Activated naive CD4-positive, alpha-beta T cell treated with anti-CD3 and anti-CD28 coated beads, Interleukin-2, amount 50 U/mL, for 72 hours (primary cell): ENCODE data around the gene USP6NL. TPM values are rescaled to one million over a fixed set of nuclear protein-coding genes. Genes with fewer than 3 reads are reported as not detected.

Experiments used
- ATAC-seq, 2 donors: fragments of 150-1000 bp; cut with Tn5 transposase; 2 replicates each; pipeline ENCODE4 v1.10.0; 2021; ENCODE audit warnings: mild to moderate bottlenecking in 2 of 2, moderate library complexity in 2 of 2
- DNase-seq, 2 donors: peaks; one replicate each; pipeline ENCODE4 v3.0.0; 2021 to 2022; ENCODE audit warnings: low spot score in 2 of 2
- H3K27ac Mint-ChIP-seq, 2 donors: one replicate each; pipeline ENCODE4 v1.8.0; 2022; ENCODE audit warnings: mild to moderate bottlenecking in 2 of 2, mixed read lengths in 2 of 2
- H3K36me3 Mint-ChIP-seq, 2 donors: one replicate each; pipeline ENCODE4 v1.8.0; 2022; ENCODE audit warnings: mixed read lengths in 2 of 2
- H3K9me3 Mint-ChIP-seq, 2 donors: one replicate each; pipeline ENCODE4 v1.8.0; 2022; ENCODE audit warnings: mixed read lengths in 2 of 2
- total RNA-seq, 2 donors: library from RNA; stranded (reverse); gene quantifications; one replicate each; pipeline ENCODE4 v1.2.3, GENCODE V29; 2022

Gene USP6NL
- total RNA-seq, 2 donors from 2014 or later: 1.3 to 3.3 TPM

- Mint-ChIP-seq H3K27ac (no peak overlapping the region), H3K36me3 (peaks cover 2 to 5% of the 10 kb centered on the region in 2 donors), H3K9me3 (no peaks in the 10 kb centered on the region)
- DNase-seq: no peak
- ATAC-seq: no peak
Observed at GRCh38 chr10:11521860-11522259, 89.6 kb downstream of the USP6NL start.

- Mint-ChIP-seq H3K36me3 (peaks cover 0 to under 1% of the 10 kb centered on the region in 2 donors), H3K27ac (no peak overlapping the region), H3K9me3 (no peaks in the 10 kb centered on the region)
- no peak for DNase-seq
- ATAC-seq: no peak
Observed at GRCh38 chr10:11520892-11521291, 90.6 kb downstream of the USP6NL start.

- Mint-ChIP-seq H3K36me3 (no peaks in the 10 kb centered on the region), H3K9me3 (no peaks in the 10 kb centered on the region), H3K27ac (peak overlapping the region; percentile 67 to 84)
- ATAC-seq (peak; percentile 75 to 79), DNase-seq (peak in 1 of 2 donors; percentile 33)
Observed at GRCh38 chr10:11517150-11517549, 94.3 kb downstream of the USP6NL start.

GRCh38 chr10:11516431-11516746, 95.1 kb downstream of the USP6NL start:
- Mint-ChIP-seq H3K27ac (peak overlapping the region in 1 of 2 donors; percentile 84), H3K36me3 (no peaks in the 10 kb centered on the region), H3K9me3 (no peaks in the 10 kb centered on the region)
- ATAC-seq (peak; percentile 81 to 89), DNase-seq (peak in 1 of 2 donors; percentile 9)

GRCh38 chr10:11515596-11516430, 95.6 kb downstream of the USP6NL start:
- ATAC-seq (peak; percentile 43 to 67), DNase-seq (peak in 1 of 2 donors; percentile 31)
- peak overlapping the region in 1 of 2 donors; percentile 84 for H3K27ac Mint-ChIP-seq
- H3K9me3 Mint-ChIP-seq: no peaks in the 10 kb centered on the region
- no peaks in the 10 kb centered on the region for H3K36me3 Mint-ChIP-seq

- no peak for DNase-seq
- no peak overlapping the region for H3K27ac Mint-ChIP-seq
- H3K36me3 Mint-ChIP-seq: no peaks in the 10 kb centered on the region
- ATAC-seq: no peak
- no peaks in the 10 kb centered on the region for H3K9me3 Mint-ChIP-seq
Observed at GRCh38 chr10:11513727-11514126, 97.7 kb downstream of the USP6NL start.

- Mint-ChIP-seq H3K27ac (no peak overlapping the region), H3K9me3 (no peaks in the 10 kb centered on the region), H3K36me3 (no peaks in the 10 kb centered on the region)
- DNase-seq (no peak), ATAC-seq (no peak)
Observed at GRCh38 chr10:11512596-11512995, 98.9 kb downstream of the USP6NL start.

GRCh38 chr10:11511321-11511720, 100.1 kb downstream of the USP6NL start:
- ATAC-seq: no peak
- no peak for DNase-seq
- H3K27ac Mint-ChIP-seq: no peak overlapping the region
- H3K36me3 Mint-ChIP-seq: no peaks in the 10 kb centered on the region
- H3K9me3 Mint-ChIP-seq: no peaks in the 10 kb centered on the region

- no peaks in the 10 kb centered on the region for H3K36me3 Mint-ChIP-seq
- no peak overlapping the region for H3K27ac Mint-ChIP-seq
- H3K9me3 Mint-ChIP-seq: no peaks in the 10 kb centered on the region
- no peak for ATAC-seq
- no peak for DNase-seq
Observed at GRCh38 chr10:11510736-11511135, 100.7 kb downstream of the USP6NL start.

- no peaks in the 10 kb centered on the region for H3K36me3 Mint-ChIP-seq
- no peak for DNase-seq
- no peak for ATAC-seq
- no peaks in the 10 kb centered on the region for H3K9me3 Mint-ChIP-seq
- H3K27ac Mint-ChIP-seq: no peak overlapping the region
Observed at GRCh38 chr10:11510281-11510680, 101.2 kb downstream of the USP6NL start.

- no peaks in the 10 kb centered on the region for H3K9me3 Mint-ChIP-seq
- DNase-seq (no peak), ATAC-seq (no peak)
- no peaks in the 10 kb centered on the region for H3K36me3 Mint-ChIP-seq
- no peak overlapping the region for H3K27ac Mint-ChIP-seq
Observed at GRCh38 chr10:11509036-11509435, 102.4 kb downstream of the USP6NL start.

- no peak overlapping the region for H3K27ac Mint-ChIP-seq
- no peaks in the 10 kb centered on the region for H3K9me3 Mint-ChIP-seq
- ATAC-seq: no peak
- H3K36me3 Mint-ChIP-seq: no peaks in the 10 kb centered on the region
- DNase-seq: no peak
Observed at GRCh38 chr10:11506247-11506789, 105.1 kb downstream of the USP6NL start.

GRCh38 chr10:11505639-11506038, 105.8 kb downstream of the USP6NL start:
- no peaks in the 10 kb centered on the region for H3K9me3 Mint-ChIP-seq
- peak in 1 of 2 donors; percentile 25 for DNase-seq
- H3K36me3 Mint-ChIP-seq: no peaks in the 10 kb centered on the region
- ATAC-seq: peak; percentile 89 to 99
- no peak overlapping the region for H3K27ac Mint-ChIP-seq

- ATAC-seq (no peak), DNase-seq (no peak)
- Mint-ChIP-seq H3K36me3 (no peaks in the 10 kb centered on the region), H3K27ac (no peak overlapping the region), H3K9me3 (no peaks in the 10 kb centered on the region)
Observed at GRCh38 chr10:11504566-11505285, 106.7 kb downstream of the USP6NL start.

GRCh38 chr10:11501600-11501999, 109.8 kb downstream of the USP6NL start:
- Mint-ChIP-seq H3K36me3 (no peaks in the 10 kb centered on the region), H3K9me3 (no peaks in the 10 kb centered on the region), H3K27ac (peak overlapping the region in 1 of 2 donors; percentile 5)
- DNase-seq (no peak), ATAC-seq (no peak)

GRCh38 chr10:11499425-11500071, 111.9 kb downstream of the USP6NL start:
- DNase-seq (no peak), ATAC-seq (no peak)
- no peak overlapping the region for H3K27ac Mint-ChIP-seq
- no peaks in the 10 kb centered on the region for H3K9me3 Mint-ChIP-seq
- no peaks in the 10 kb centered on the region for H3K36me3 Mint-ChIP-seq

- Mint-ChIP-seq H3K9me3 (no peaks in the 10 kb centered on the region), H3K27ac (peak overlapping the region in 1 of 2 donors; percentile 24), H3K36me3 (peaks cover 0 to 5% of the 10 kb centered on the region in 2 donors)
- DNase-seq (no peak), ATAC-seq (no peak)
Observed at GRCh38 chr10:11498399-11498798, 113.1 kb downstream of the USP6NL start.
